ENCODE results near the gene HPCAL4. TPM values are rescaled to one million over a fixed set of nuclear protein-coding genes. Genes with fewer than 3 reads are reported as not detected.

Gene HPCAL4
- total RNA-seq, 1 donor from 2014 or later = 4.4 TPM

- DNase-seq (ENCODE audit: low read depth) = no peak
Observed at GRCh38 chr1:39649636-39650185, 41.5 kb downstream of the HPCAL4 start.

GRCh38 chr1:39648496-39648895 lies 42.7 kb downstream of the HPCAL4 start:
- no peak for DNase-seq (ENCODE audit: low read depth)

- DNase-seq (ENCODE audit: low read depth) = no peak
Observed at GRCh38 chr1:39647247-39647646, 44.0 kb downstream of the HPCAL4 start.

GRCh38 chr1:39646232-39647081 lies 44.8 kb downstream of the HPCAL4 start:
- no peak for DNase-seq (ENCODE audit: low read depth)

GRCh38 chr1:39645411-39646043 lies 45.7 kb downstream of the HPCAL4 start:
- DNase-seq (ENCODE audit: low read depth) = no peak

- no peak for DNase-seq (ENCODE audit: low read depth)
Observed at GRCh38 chr1:39643705-39644104, 47.5 kb downstream of the HPCAL4 start.

- peak; percentile 40 for DNase-seq (ENCODE audit: low read depth)
Observed at GRCh38 chr1:39642796-39643195, 48.4 kb downstream of the HPCAL4 start.

- peak; percentile 55 for DNase-seq (ENCODE audit: low read depth)
Observed at GRCh38 chr1:39640861-39641260, 50.4 kb downstream of the HPCAL4 start.

- no peak for DNase-seq (ENCODE audit: low read depth)
Observed at GRCh38 chr1:39639305-39640130, 51.7 kb downstream of the HPCAL4 start, which contains the start of gene HEYL. HEYL (minus strand) TSS chr1:39639643; CDS start chr1:39639625, 18 bp downstream.

GRCh38 chr1:39638965-39639304 lies 52.3 kb downstream of the HPCAL4 start:
- no peak for DNase-seq (ENCODE audit: low read depth)

- DNase-seq (ENCODE audit: low read depth) = no peak
Observed at GRCh38 chr1:39637361-39637760, 53.9 kb downstream of the HPCAL4 start.

- no peak for DNase-seq (ENCODE audit: low read depth)
Observed at GRCh38 chr1:39635871-39636210, 55.4 kb downstream of the HPCAL4 start.

- no peak for DNase-seq (ENCODE audit: low read depth)
Observed at GRCh38 chr1:39635205-39635870, 55.9 kb downstream of the HPCAL4 start.

- DNase-seq (ENCODE audit: low read depth) = no peak
Observed at GRCh38 chr1:39633422-39633821, 57.8 kb downstream of the HPCAL4 start.

GRCh38 chr1:39632682-39633417 lies 58.4 kb downstream of the HPCAL4 start:
- no peak for DNase-seq (ENCODE audit: low read depth)

- DNase-seq (ENCODE audit: low read depth) = no peak
Observed at GRCh38 chr1:39632323-39632681, 58.9 kb downstream of the HPCAL4 start.

GRCh38 chr1:39631361-39632322 lies 59.6 kb downstream of the HPCAL4 start:
- DNase-seq (ENCODE audit: low read depth) = no peak

- DNase-seq (ENCODE audit: low read depth) = no peak
Observed at GRCh38 chr1:39628807-39629350, 62.4 kb downstream of the HPCAL4 start.

Measured in renal cortical epithelial cell (primary cell).